NCI-H146 (cell line): ENCODE results near the gene TINAGL1.
A peak's percentile ranks its signal among the peaks of the same experiment; 100 is the strongest.
"Not testable (repeated sequence)": the region's sequence is repeated elsewhere in the genome, so short reads cannot be mapped to it uniquely, and the experiment has no call there.

ENCODE experiments used
- DNase-seq: peaks from one replicate; lab custom pipeline; 2025; lab: John Stamatoyannopoulos, UW

TINAGL1 gene

DNA sequence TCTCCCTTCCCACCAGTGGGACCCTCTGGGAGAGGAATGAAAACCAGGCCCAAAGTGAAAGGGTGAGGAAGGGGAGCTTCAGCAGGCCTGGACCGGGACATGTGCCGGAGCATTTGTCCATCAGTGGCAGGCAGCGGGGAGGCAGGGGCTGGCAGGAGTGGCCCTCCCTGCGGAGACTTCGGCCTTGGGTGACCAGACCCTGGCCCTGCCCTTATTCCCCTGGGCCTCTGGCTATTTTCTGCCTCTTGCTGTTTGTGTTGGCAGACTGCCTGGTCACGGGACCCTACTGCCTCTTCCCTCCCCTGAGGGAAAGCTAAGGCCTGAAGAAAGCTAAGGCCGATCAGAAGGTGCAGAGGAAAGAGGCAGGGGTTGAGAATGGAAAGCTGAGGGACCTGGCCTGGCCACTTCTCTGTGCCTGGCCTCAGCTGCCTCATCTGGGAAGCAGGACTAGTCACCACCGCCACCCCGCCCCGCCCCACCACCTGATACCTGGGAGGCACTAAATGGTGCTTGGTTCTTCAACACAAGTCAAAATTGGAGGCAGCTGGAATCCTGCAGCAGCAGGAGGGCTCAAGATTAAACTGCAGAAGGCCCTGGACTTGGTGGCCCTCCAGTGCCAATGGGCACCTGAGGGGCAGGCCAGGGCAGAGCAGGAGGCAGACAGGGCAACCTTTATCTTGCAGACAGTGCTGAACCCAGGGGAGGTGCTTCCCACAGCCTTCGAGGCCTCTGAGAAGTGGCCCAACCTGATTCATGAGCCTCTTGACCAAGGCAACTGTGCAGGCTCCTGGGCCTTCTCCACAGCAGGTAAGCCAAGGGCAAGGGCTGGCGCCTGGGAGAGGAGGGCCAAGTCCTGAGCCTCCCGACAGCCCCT is 7.9 kb downstream of the TINAGL1 start:
- peak; percentile 74 for DNase-seq

DNA sequence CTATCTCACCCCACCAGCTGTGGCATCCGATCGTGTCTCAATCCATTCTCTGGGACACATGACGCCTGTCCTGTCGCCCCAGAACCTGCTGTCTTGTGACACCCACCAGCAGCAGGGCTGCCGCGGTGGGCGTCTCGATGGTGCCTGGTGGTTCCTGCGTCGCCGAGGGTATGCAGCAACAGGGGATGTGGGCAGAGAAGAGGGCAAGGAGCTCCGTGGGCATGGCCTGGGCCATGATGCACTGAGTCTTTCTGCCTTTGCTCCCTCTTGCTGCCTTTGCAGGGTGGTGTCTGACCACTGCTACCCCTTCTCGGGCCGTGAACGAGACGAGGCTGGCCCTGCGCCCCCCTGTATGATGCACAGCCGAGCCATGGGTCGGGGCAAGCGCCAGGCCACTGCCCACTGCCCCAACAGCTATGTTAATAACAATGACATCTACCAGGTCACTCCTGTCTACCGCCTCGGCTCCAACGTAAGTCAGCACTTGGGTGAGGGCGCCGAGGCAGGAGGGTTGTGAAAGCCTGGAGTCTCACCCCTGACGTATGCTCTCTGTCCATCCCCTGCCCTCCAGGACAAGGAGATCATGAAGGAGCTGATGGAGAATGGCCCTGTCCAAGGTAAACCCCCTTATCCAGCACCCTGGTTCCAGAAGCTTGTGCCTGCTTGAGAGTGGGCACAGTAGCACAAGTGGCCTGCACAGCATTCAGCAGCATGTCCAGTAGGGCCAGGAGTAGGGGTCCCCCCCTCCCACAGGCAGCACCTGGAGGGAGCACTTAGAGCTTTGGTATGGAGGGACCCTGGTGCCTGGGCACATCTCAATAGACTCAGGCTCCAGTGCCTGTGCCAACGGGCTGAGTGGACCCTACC is 8.8 kb downstream of the TINAGL1 start:
- DNase-seq = no peak

DNA sequence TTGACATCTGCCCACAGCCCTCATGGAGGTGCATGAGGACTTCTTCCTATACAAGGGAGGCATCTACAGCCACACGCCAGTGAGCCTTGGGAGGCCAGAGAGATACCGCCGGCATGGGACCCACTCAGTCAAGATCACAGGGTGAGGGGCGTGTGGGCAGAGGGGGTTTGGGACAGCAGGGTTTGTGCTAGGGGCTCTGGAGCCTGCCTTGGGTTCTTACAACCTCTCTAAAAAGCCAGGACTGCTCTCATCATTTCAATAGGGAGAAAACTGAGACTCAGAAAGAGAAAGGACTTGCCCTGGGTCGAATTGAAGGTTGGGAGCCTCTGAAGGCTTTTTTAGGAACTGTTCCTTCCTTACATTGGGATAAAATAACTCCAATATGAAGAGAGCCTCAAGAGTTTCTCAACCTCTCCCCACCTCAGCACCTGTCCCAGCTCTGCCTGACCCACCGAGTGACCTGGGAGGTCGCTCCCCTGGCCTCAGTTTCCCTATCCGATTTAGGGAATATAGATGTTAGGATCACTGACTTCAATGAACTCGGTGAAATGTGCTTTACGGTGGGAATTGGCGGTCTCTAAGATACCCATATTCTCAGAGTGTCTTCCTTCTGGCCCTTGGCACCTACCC is 9.5 kb downstream of the TINAGL1 start:
- no peak for DNase-seq

DNA sequence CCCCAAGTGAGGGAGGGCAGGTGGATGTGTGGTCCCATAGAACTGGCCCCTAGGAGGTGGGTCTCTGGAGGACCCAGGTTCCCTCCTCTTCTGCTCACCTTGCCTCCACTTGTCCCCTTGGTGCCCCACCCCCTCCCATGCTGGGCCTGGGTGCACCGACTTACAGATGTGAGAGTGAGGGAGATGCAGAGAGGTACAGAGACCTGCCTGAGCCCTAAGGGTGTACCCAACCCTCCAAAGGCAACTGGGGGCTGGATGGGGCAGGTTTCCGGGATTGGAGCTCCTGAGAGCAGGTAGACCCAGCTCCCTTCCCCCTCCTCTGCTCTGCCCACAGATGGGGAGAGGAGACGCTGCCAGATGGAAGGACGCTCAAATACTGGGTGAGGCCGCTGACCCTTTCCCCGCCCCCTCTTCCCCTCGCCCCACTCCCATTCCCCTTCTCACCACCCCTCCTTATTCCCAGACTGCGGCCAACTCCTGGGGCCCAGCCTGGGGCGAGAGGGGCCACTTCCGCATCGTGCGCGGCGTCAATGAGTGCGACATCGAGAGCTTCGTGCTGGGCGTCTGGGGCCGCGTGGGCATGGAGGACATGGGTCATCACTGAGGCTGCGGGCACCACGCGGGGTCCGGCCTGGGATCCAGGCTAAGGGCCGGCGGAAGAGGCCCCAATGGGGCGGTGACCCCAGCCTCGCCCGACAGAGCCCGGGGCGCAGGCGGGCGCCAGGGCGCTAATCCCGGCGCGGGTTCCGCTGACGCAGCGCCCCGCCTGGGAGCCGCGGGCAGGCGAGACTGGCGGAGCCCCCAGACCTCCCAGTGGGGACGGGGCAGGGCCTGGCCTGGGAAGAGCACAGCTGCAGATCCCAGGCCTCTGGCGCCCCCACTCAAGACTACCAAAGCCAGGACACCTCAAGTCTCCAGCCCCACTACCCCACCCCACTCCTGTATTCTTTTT is 10.3 kb downstream of the TINAGL1 start:
- no peak for DNase-seq

DNA sequence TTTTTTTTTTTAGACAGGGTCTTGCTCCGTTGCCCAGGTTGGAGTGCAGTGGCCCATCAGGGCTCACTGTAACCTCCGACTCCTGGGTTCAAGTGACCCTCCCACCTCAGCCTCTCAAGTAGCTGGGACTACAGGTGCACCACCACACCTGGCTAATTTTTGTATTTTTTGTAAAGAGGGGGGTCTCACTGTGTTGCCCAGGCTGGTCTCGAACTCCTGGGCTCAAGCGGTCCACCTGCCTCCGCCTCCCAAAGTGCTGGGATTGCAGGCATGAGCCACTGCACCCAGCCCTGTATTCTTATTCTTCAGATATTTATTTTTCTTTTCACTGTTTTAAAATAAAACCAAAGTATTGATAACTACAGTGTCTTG is 11.0 kb downstream of the TINAGL1 start:
- DNase-seq = not testable (repeated sequence)

DNA sequence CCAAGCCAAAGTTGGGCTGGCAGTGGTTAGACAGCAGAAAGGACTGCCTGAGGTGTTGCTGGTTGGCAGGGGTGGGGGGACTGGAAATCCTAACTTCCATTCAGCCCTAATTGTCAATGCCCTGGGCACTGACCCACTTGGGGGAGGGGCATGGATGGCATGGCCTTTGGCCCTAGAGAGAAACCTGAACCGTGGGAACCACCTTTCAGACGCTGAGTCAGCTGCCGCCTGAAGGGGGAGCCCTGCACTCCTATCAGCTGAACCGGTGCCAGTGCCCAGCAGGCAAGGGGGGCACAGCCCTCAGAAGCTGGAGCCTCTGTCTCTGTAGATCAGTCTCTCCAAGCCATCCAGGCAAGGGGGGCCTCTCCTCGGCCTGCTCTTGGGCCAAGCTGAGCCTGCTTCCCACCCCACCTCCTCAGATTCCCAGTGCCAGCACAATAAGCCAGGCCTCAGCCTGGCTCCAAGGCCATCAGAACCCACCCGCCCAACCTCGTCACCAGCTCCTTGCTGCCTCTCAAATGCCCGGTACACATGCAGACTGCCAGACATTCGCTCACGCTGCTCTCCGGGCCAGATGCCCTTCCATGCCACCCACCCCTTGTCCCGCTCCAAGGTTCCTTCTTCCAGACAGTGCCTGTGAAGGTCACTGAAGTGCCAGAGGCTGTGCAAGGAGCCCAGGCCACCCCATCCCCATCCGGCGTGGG is 11.6 kb downstream of the TINAGL1 start:
- DNase-seq = peak; percentile 12

DNA sequence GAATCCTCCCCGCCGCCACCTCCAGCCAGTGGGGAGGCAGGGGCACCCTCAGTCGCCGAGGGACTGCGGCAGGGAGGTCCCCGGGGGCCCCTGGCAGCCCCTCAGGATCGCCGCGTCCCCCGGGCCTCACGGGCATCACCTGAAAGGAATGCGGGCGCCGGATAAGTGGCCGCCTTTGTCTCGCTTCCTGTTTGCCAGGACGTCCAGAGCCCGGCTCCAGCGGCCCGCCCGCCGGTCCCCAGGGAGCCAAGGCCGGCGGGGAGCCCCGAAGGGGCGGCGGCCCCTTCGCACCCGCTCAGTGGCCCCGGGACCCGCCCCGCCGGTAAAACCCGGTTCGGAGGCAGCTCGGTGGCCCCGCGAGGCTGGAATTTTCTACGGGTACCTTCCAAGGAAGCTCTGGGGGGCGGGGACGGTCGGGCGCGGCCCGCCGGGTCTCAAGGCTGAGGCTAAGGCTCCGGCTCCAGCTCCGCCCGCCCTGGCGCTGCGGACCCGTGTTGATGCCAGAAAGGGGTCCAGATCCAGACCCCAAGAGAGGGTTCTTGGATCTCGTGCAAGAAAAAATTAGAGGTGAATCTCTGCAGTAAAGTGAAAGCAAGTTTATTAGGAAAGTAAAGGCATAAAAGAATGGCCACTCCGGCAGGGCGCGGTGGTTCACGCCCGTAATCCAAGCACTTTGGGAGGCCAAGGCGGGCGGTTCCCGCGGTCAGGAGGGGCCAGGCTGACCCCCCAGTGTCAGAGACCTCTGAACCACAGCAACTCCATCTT is 12.6 kb downstream of the TINAGL1 start:
- no peak for DNase-seq

DNA sequence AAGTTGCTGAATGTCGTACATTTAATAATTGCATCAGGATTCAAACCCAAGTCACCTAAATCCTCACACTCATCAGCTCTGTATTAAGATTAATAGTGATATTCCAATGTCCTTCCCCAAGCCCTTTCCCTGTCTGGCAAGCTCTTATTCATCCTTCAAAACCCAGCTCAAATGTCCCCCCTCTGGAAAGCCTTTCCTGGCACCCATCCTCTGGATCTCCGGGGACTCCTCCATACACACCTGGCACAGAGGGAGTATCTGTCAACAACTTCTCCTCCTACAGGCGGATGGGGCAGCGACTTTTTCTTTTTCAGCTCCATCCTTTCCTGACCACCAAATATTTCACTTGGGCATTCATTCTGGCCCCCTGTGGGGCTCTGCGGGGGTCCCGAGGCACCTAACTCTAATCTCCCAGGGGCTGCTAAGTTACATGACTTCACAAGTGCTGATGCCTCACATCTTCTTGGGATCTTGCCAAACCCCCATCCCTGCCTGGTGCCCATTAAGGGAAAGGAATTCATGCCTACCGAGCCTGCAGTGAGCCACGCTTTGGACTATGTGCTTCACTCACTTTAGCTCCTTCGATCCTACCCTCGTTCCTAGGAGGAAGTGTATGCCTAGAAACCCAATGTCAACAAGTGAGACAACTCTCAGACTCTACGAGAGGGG is 15.2 kb downstream of the TINAGL1 start:
- no peak for DNase-seq

DNA sequence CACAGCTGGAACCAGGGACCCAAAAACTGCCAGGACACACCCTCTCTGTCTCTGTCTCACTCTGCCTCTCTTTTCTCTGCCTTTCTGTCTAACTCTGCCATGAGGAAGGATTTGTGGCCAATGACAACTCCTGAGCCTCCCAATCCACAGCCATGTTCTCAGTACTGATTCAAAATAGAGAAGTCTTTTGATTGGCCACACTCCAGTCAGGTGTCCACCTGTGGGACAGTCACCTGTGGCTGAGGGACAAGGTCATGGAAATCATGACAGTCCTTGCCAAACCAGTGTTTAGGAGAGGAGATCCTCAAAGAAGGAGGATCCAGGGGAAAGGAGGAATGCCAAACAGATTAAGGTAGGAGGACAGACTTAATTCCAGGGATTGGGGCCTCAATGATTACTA is 15.8 kb downstream of the TINAGL1 start:
- no peak for DNase-seq

DNA sequence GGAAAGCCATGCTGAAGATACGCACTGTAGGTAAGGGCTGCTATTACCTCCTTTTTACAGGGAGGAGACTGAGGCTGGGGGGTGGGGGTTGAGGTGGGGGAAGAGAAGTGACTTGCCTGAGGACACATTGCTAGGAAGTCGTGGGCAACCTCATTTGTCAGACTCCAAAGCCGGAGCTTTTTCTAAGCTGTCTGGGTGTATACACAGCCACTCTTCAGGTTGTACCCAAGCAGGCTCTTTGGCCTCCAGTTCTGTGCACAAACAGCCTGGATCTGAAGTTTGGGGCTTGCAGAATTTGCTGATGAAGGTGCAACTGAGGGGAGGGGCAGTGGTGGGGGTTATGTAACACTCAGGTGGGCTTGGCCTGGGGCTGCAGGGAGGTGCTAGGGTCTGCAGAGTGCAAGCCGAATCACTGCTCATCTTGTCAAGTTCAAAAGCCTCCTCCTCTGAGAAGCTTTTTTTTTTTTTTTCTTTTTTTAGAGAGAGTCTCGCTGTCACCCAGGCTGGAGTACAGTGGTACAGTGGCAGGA is 16.9 kb downstream of the TINAGL1 start:
- no peak for DNase-seq

DNA sequence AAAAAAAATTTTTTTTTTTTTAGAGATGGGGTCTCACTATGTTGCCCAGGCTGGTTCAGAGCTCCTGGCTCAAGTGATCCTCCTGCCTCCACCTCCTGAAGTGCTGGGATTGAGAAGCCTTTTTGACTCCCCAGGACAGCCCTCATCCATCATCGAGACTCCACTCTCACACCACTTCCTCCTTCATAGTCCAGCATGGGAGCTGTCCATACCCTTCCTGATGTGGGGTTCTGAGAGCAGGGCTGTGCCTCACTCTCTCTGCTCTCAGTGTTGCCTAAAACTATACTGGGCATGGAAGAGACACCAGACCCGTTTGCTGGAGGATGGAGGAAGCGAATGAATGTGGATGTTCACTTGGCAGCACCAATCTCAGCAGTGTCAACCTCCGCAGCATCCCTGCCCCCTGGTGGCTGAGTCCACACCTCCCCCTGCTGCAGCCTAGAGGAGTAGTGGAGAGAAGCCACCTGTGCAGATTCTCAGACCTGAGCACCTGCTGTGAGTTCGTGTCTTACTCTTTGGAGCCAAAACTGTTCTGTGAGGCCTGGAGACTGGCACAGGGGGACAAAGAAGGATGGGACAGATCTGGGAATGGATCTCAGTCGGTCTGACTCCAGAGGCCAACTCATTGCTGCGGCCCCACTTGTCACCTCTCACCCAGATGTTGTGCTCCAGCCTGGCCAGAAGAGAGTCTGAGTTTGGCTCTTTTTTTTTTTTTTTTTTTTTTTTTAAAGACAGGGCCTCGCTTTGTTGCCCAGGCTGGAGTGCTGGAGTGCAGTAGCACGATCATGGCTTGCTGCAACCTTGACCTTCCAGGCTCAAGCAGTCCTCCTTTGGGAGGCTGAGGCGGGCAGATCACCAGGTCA is 17.7 kb downstream of the TINAGL1 start:
- DNase-seq = peak; percentile 61

DNA sequence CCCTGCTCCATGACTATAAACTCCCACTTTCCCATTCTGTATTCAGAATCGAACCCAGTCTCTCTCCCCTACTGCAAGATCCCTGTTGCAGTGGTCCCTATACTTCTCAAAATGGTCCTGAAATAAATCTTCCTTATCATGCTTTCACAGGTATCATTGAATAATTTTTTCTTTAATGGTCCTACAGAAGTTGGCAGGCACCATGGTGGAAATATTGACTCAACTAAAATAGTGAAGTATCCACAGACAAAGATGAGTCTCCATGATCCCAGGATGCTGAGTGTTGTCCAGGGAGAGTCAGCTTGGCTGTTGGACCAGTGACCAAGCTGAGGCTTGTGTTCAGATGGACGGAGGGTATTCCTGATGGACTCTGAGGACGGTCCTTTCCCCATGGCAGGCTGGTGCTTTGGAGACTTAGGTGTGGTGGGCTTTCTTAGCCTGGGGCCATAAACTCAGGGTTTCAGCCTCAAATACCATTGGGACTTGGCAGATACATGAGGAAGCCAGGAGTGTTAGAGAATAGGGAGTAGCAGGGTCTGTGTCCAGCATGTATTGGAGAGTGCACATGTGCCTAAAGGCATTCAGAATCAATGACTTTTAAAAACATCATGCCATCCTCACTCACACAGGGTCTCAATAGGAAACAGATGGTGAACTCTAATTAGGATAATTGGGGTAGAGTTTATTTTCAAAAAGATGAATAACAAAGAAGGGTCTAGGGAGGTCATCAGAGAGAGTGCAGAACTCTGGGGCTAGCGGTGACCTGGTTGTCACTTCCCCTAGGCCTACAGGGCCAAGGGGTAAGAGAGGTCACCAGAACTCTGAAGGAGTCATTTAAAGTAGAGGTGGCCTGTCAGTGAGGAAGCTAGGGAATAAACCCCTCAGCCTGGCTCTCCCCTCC is 19.8 kb downstream of the TINAGL1 start:
- DNase-seq = no peak

DNA sequence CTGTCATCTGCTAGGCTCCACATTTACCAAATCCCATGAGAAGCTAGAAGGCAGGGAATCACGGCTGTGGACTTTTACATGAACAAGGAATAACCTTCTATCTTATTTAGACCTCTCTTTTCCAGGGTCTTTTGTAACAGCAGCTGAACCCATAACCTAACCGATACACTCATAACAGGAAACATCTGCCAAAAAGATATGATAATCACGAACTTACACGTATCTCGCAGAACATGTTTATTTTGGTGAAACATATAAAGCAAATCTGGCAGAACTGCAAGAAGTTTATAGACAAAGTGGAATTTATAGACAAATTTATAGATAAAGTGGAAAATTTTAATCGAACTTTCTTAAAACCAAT is 20.4 kb downstream of the TINAGL1 start:
- DNase-seq = no peak

DNA sequence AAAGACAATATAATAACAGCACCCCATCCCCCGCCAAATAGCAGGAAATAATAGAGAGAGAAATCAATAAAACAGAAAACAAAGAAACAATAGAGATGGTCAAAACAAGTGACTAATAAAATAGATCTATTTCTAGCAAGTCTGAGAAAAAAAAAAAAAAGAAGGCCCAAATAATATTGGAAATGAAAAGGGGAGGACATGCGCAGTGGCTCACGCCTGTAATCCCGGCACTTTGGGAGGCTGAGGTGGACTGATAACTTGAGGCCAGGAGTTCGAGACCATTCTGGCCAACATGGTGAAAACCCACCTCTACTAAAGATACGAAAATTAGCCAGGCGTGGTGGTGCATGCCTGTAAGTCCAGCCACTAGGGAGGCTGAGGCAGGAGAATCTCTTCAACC is 22.7 kb downstream of the TINAGL1 start:
- DNase-seq = no peak

DNA sequence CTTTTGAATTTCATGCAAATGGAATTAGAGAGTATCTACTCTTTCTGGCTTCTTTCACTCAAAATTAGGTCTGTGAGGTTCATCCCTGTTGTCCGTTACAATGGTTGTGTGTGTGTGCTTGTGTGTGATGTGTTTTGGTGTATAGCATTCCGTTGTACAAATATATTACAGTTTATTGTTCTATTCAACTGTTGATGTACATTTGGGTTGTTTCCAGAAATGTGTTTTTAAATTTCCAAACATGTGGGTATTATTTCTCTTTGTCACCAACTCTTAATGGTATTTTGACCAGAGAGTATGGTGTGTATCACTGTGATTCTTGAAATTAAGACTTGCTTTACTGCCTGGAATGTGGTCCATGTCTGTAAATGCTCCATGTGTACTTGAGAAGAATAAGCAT is 24.3 kb downstream of the TINAGL1 start:
- DNase-seq = no peak

DNA sequence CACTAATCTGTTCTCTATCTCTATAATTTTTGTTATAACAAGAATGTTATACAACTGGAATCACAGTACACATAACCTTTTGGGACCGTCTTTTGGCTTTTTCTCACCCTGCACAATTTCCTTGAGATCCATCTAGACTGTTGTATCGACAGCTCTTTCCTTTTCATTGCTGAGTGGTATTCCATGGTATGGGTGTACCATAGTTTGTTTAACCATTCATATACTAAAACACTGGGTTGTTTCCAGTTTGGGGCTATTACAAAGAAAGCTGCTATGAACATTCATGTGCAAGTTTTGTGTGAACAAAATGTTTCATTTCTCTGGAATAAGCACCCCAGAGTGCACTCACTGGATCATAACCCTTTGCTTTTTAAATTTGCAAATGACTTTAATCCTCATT is 25.8 kb downstream of the TINAGL1 start:
- DNase-seq = no peak

DNA sequence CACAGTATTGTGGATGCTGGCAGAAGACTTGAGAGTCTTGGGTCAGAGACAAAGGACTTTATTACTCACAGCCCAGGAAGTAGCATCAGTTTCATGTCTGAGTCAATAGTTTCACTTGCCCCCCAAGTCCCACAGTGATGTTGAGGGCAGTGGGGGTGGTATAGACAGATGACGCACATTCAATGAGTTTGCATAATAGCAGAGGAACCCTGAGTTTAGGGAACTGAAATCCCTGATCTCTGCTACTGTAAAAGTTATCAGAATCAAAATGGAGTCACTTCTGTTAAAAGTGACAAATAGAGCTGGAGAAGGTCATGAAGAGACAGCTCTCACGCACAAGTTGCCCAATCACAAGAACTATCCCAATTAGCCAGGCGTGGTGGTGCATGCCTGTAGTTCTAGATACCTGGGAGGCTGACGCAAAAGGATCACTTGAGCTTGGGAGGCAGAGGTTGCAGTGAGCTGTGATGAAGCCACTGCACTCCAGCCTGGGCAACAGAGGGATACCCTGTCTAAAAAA is 29.7 kb downstream of the TINAGL1 start:
- DNase-seq = no peak
